Vagina (tissue), 2 donors: Measurements from ENCODE around the gene TRIM41.

ENCODE experiments used
- POLR2A ChIP-seq, 2 donors: fragments of 450-650 bp; IDR thresholded peaks; one replicate each; pipeline ENCODE4 v1.6.1; 2017; ENCODE audit warnings: antibody characterized with exemption in 2 of 2, mild to moderate bottlenecking in 2 of 2, moderate library complexity in 2 of 2
- POLR2AphosphoS5 ChIP-seq, 2 donors: sonication (generic); formaldehyde crosslinking; IDR thresholded peaks; one replicate each; pipeline ENCODE4 v1.9.0; 2017; ENCODE audit warnings: antibody characterized with exemption in 2 of 2, mild to moderate bottlenecking in 2 of 2, low read depth in 1 of 2; ENCODE audit not compliant: insufficient read depth in 1 of 2
- TF ChIP-seq, protein P1 (sequence below), 3 experiments: fragments of 450-650 bp in 2 of 3; fragments of 200-600 bp in 1 of 3; sonication (generic) in 1 of 3; IDR thresholded peaks; one replicate each; pipeline ENCODE4 v1.5.1; 2017 to 2019; ENCODE audit warnings: antibody characterized with exemption in 3 of 3, mild to moderate bottlenecking in 2 of 3, moderate library complexity in 2 of 3

DNA sequence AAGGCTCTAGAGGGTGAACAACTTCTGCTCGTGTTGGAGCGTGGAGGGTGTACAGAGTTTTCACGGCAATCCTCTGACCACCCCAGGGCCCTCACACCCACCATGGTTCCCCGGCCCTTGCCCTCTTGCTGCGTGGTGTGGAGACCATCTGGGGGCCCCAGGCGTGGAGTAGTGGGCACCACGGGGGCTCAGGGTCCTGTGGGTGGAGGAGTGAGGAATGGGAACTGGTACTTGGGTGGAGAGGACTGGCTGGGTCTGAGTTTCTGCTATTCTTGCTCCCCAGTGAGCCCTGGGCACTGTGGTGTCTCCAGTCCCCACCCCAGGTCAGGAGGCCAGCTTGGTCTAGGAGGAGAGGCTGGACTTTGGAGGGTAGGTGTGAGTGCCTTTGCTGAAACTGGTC lies 59.8 kb downstream of the TRIM41 start:
- no peak for TF ChIP-seq POLR2A (IDR thresholded peaks at IDR 0.05)
- TF ChIP-seq, protein P1, sequence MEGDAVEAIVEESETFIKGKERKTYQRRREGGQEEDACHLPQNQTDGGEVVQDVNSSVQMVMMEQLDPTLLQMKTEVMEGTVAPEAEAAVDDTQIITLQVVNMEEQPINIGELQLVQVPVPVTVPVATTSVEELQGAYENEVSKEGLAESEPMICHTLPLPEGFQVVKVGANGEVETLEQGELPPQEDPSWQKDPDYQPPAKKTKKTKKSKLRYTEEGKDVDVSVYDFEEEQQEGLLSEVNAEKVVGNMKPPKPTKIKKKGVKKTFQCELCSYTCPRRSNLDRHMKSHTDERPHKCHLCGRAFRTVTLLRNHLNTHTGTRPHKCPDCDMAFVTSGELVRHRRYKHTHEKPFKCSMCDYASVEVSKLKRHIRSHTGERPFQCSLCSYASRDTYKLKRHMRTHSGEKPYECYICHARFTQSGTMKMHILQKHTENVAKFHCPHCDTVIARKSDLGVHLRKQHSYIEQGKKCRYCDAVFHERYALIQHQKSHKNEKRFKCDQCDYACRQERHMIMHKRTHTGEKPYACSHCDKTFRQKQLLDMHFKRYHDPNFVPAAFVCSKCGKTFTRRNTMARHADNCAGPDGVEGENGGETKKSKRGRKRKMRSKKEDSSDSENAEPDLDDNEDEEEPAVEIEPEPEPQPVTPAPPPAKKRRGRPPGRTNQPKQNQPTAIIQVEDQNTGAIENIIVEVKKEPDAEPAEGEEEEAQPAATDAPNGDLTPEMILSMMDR (IDR thresholded peaks at IDR 0.05), result no peak
- TF ChIP-seq POLR2AphosphoS5 (IDR thresholded peaks at IDR 0.05; ENCODE audit: insufficient read depth in 1 of 2, low read depth in 1 of 2), result no peak
